Mucosa of rectum (tissue), 2 donors: ENCODE results near the gene RAB11FIP4.

ENCODE experiments used
- H3K27ac ChIP-seq, 2 donors: one replicate each; pipeline ENCODE4 v1.7.0; 2013; ENCODE audit warnings: inconsistent platforms in 2 of 2, low read depth in 2 of 2, low read length in 2 of 2
- H3K27me3 ChIP-seq, 2 donors: one replicate each; pipeline ENCODE4 v1.7.0; 2013; ENCODE audit warnings: low read length in 2 of 2; ENCODE audit not compliant: control insufficient read depth in 2 of 2, insufficient read depth in 2 of 2
- H3K36me3 ChIP-seq, 2 donors: one replicate each; pipeline ENCODE4 v1.7.0; 2013; ENCODE audit warnings: low read length in 2 of 2; ENCODE audit not compliant: control insufficient read depth in 2 of 2, insufficient read depth in 2 of 2
- H3K4me1 ChIP-seq, 2 donors: one replicate each; pipeline ENCODE4 v1.7.0; 2013; ENCODE audit warnings: low read length in 2 of 2, mild to moderate bottlenecking in 1 of 2; ENCODE audit not compliant: control insufficient read depth in 2 of 2, insufficient read depth in 2 of 2
- H3K4me3 ChIP-seq, 2 donors: one replicate each; pipeline ENCODE4 v1.7.0; 2013; ENCODE audit warnings: low read length in 2 of 2
- H3K9ac ChIP-seq, 2 donors: one replicate each; pipeline ENCODE4 v1.7.0; 2013; ENCODE audit warnings: low read length in 2 of 2, low read depth in 1 of 2, mild to moderate bottlenecking in 1 of 2
- H3K9me3 ChIP-seq, 2 donors: one replicate each; pipeline ENCODE4 v1.7.0; 2013; ENCODE audit warnings: low read length in 2 of 2; ENCODE audit not compliant: control insufficient read depth in 2 of 2
- donor health status: healthy.
- donor health status: Normal muscosa, but diverticular disease.

The RAB11FIP4 gene

GRCh38 chr17:31510308-31511194 lies 119.1 kb downstream of the RAB11FIP4 start:
- H3K9me3 ChIP-seq: no peaks in the 10 kb centered on the region
- no peak overlapping the region for H3K4me3 ChIP-seq
- H3K9ac ChIP-seq: no peak overlapping the region
- H3K27ac ChIP-seq: peak overlapping the region in 1 of 2 donors; percentile 81
- peaks cover 8 to 30% of the 10 kb centered on the region in 2 donors for H3K4me1 ChIP-seq
- no peaks in the 10 kb centered on the region for H3K36me3 ChIP-seq
- no peaks in the 10 kb centered on the region for H3K27me3 ChIP-seq

DNA sequence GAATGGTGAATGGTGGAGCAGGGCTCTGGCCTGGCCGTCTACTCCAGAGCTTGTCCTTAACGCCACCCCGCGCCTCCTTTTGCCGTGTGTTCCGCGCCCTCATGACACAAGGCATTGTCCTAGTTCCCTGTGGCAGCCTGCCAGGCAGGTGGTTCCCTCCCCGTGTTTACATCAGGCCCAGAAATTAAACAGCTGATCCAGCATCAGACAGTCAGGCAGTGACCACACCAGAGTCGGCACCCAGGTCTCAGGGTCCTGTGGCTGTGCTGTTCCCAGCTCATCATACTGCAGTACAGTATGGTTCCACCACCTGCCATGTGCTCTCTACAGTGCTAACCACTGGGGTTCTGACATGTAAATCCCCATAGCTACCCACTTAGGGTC lies 119.7 kb downstream of the RAB11FIP4 start:
- no peaks in the 10 kb centered on the region for H3K27me3 ChIP-seq
- H3K9ac ChIP-seq: no peak overlapping the region
- no peak overlapping the region for H3K27ac ChIP-seq
- peaks cover 8 to 30% of the 10 kb centered on the region in 2 donors for H3K4me1 ChIP-seq
- no peaks in the 10 kb centered on the region for H3K36me3 ChIP-seq
- no peaks in the 10 kb centered on the region for H3K9me3 ChIP-seq
- no peak overlapping the region for H3K4me3 ChIP-seq

DNA sequence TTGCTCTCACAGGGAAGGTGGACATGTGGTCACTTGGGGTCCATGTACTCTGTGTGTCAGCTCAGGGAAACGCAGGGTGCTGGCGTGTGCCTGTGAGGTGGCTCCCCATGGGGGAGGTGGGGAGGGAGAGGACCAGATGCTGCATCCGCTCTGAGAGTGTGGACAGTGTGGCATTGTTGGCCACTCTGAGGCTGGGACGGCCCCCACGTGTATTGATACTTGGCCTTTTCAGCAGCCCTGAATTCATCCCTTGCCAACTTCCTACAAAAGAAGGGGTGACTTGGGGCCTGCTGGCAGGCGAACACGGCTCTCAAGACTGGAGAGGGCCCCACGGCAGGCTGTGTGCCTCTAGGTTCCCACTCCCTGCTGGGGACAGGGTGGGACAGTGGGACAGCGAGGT lies 120.1 kb downstream of the RAB11FIP4 start:
- H3K9ac ChIP-seq: no peak overlapping the region
- no peak overlapping the region for H3K27ac ChIP-seq
- no peaks in the 10 kb centered on the region for H3K9me3 ChIP-seq
- H3K27me3 ChIP-seq: no peaks in the 10 kb centered on the region
- no peak overlapping the region for H3K4me3 ChIP-seq
- peaks cover 8 to 30% of the 10 kb centered on the region in 2 donors for H3K4me1 ChIP-seq
- H3K36me3 ChIP-seq: no peaks in the 10 kb centered on the region

DNA sequence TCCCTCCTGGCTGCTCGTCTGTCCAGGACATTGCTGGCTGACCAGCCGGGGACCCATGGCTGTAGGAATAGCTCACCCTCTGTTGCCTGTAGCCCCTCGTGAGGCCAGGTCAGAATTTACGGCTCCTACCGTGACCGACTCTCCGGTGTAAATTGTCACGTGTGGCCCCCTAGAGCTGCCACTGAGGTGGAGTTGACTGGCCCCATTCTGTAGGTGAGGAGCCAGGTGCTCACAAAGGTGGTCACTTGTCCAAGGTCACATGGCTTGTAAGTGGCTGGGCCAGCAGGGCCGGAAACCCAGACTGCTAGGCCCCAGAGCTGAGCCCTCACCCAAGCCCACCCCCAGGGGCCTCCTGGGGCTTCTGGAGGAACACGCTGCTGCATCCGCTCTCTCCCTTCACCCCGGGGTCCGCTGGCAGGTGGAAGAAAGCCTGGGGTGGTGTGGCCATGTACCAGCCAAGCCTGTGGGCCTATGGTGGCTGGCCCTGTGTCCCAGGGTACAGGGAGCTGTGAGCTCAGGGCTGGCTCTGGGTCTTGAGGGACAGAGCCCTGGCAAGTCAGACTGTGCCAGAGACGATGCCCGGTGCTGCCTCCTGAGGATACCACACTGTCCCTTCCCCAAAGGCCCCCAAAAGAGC lies 120.7 kb downstream of the RAB11FIP4 start:
- H3K9me3 ChIP-seq: no peaks in the 10 kb centered on the region
- H3K4me1 ChIP-seq: peaks cover 8 to 30% of the 10 kb centered on the region in 2 donors
- H3K4me3 ChIP-seq: no peak overlapping the region
- H3K27me3 ChIP-seq: no peaks in the 10 kb centered on the region
- H3K9ac ChIP-seq: no peak overlapping the region
- H3K36me3 ChIP-seq: no peaks in the 10 kb centered on the region
- H3K27ac ChIP-seq: no peak overlapping the region

- Histone ChIP-seq H3K4me3 (no peak overlapping the region), H3K4me1 (peaks cover 8 to 30% of the 10 kb centered on the region in 2 donors), H3K36me3 (no peaks in the 10 kb centered on the region), H3K27me3 (no peaks in the 10 kb centered on the region), H3K9me3 (no peaks in the 10 kb centered on the region), H3K27ac (no peak overlapping the region), H3K9ac (no peak overlapping the region)
Observed at GRCh38 chr17:31512796-31513195, 121.3 kb downstream of the RAB11FIP4 start.

GRCh38 chr17:31513731-31514427 lies 122.4 kb downstream of the RAB11FIP4 start:
- Histone ChIP-seq H3K4me1 (peaks cover 8 to 24% of the 10 kb centered on the region in 2 donors), H3K36me3 (no peaks in the 10 kb centered on the region), H3K9ac (no peak overlapping the region), H3K27me3 (no peaks in the 10 kb centered on the region), H3K9me3 (no peaks in the 10 kb centered on the region), H3K4me3 (no peak overlapping the region), H3K27ac (no peak overlapping the region)

DNA sequence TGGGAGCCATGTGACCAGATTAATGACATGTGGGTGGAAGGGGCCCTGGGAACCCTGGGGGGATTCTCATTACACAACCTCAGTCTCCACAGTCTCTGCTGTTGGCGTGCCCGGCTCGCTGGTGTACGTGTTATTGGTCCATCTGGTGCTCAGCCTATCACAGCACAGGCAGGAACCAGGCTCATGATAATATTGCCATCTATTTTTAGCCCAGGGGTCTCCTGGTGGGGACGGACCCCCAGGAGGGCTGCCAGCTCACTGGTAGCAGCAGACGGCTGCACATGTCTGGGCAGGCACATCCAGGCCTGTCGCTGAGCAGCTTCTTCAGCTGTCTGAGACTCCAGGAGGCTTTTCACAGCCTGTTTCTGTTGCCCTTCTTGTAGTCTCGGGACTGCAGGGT lies 123.8 kb downstream of the RAB11FIP4 start:
- H3K27me3 ChIP-seq: no peaks in the 10 kb centered on the region
- H3K4me1 ChIP-seq: peaks cover 8 to 12% of the 10 kb centered on the region in 2 donors
- H3K4me3 ChIP-seq: no peak overlapping the region
- no peaks in the 10 kb centered on the region for H3K9me3 ChIP-seq
- H3K9ac ChIP-seq: no peak overlapping the region
- H3K27ac ChIP-seq: no peak overlapping the region
- peaks cover 0 to 5% of the 10 kb centered on the region in 2 donors for H3K36me3 ChIP-seq

- Histone ChIP-seq H3K27ac (no peak overlapping the region), H3K9ac (no peak overlapping the region), H3K4me3 (no peak overlapping the region), H3K36me3 (peaks cover 3 to 16% of the 10 kb centered on the region in 2 donors), H3K9me3 (no peaks in the 10 kb centered on the region), H3K27me3 (no peaks in the 10 kb centered on the region), H3K4me1 (no peaks in the 10 kb centered on the region)
Observed at GRCh38 chr17:31517524-31517923, 126.0 kb downstream of the RAB11FIP4 start.

GRCh38 chr17:31518478-31518877 lies 127.0 kb downstream of the RAB11FIP4 start:
- Histone ChIP-seq H3K9me3 (no peaks in the 10 kb centered on the region), H3K4me3 (no peak overlapping the region), H3K4me1 (no peaks in the 10 kb centered on the region), H3K9ac (no peak overlapping the region), H3K36me3 (peaks cover 8 to 24% of the 10 kb centered on the region in 2 donors), H3K27ac (no peak overlapping the region), H3K27me3 (no peaks in the 10 kb centered on the region)
